Lower lobe of right lung (tissue), 1 donor: ENCODE data around the gene BRPF1. TPM values are rescaled to one million over a fixed set of nuclear protein-coding genes. Genes with fewer than 3 reads are reported as not detected.

ENCODE experiments used
- total RNA-seq: library from RNA; stranded (reverse); fragmentation: NEBNext Ultra II Directional; extraction: Animal tissue kit (Norgen Biotek cat#: 25700); gene quantifications from one replicate; pipeline ENCODE4 v1.2.1, GENCODE V29; 2021
- donor health status: DM: no; HTN: yes; CAD: no; lungs with severe emphysema.

The BRPF1 gene
- total RNA-seq, 1 donor from 2014 or later, result 22.3 TPM

Other genes with a start within 250 kb of the BRPF1 start
- not detected for gene LHFPL4, start 177.9 kb upstream of the BRPF1 start, total RNA-seq
- 61.0 TPM for gene MTMR14, start 82.2 kb upstream of the BRPF1 start, total RNA-seq
- 0.44 TPM for gene CPNE9, start 27.9 kb upstream of the BRPF1 start, total RNA-seq
- gene OGG1, start 18.2 kb downstream of the BRPF1 start, total RNA-seq, result 21.5 TPM
- 30.8 TPM for gene CAMK1, start 38.2 kb downstream of the BRPF1 start, total RNA-seq
- 53.8 TPM for gene TADA3, start 60.7 kb downstream of the BRPF1 start, total RNA-seq
- 170 TPM for gene ARPC4, start 61.3 kb downstream of the BRPF1 start, total RNA-seq
- 50.0 TPM for gene TTLL3, start 78.5 kb downstream of the BRPF1 start, total RNA-seq
- 36.5 TPM for gene RPUSD3, start 112.3 kb downstream of the BRPF1 start, total RNA-seq
- gene CIDEC, start 148.5 kb downstream of the BRPF1 start, total RNA-seq, result not detected
- gene JAGN1, start 158.9 kb downstream of the BRPF1 start, total RNA-seq, result 23.8 TPM
- gene IL17RE, start 171.1 kb downstream of the BRPF1 start, total RNA-seq, result 21.5 TPM
- 27.2 TPM for gene IL17RC, start 185.4 kb downstream of the BRPF1 start, total RNA-seq
- 54.3 TPM for gene CRELD1, start 202.1 kb downstream of the BRPF1 start, total RNA-seq
- gene PRRT3, start 220.7 kb downstream of the BRPF1 start, total RNA-seq, result 2.1 TPM